ENCODE data around the gene BCL11B. TPM values are rescaled to one million over a fixed set of nuclear protein-coding genes. Genes with fewer than 3 reads are reported as not detected.

The BCL11B gene
- total and polyA plus RNA-seq, 9 of the 15 experiments (the other 6 are each of a cell fraction or from before 2014, with no cell fraction given): 0.09 TPM; not detected in 8

DNA sequence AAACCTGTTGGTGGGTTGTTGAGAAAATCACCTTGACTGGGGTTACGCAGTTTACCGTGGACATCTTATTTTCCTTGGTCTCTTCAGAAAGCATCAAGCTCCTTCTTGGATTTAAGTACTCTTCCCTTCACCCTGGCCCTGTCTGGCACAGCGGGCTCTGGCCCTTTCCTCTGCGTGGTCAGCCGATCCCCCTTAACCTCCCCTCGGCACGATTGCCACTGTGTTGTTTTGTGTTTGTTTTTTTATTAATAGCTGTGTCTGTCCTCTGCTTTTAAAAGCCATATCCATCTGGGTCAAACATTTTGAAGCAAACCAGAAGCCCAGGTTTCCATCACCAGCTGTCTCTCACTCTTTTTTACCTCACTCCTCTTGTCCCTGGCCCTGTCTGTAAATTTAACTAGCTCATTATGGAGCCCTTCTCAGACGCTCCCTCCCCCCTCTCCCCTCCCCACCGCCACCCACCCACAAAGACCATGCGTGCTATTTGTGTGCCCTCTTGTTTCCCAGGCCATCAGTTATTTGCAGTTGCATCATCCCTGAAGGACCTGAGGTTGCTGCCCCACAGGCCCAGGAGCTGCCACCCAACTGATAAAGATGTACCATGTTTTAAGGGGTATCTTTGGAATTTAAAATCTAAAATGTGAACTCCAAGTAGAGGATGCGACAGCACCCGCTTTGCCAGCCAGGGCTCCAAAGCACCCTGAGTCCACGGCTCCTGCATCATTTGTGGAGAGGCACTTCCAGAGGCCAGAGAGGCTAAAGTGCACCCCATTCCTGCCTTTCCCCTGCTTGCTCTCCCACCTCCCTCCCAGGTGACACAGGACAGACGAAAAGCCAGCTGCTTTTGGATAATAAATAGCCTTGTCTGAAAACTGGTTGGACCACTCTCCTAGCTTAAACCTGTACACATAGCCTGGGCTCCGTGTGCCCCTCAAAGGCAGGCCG lies 3.9 kb downstream of the BCL11B start:
- no peak overlapping the region for H3K27ac ChIP-seq (ENCODE audit: extremely low read depth, low read depth, low read length)
- H3K4me2 ChIP-seq (ENCODE audit: insufficient read depth, low read length): no peak overlapping the region
- intact Hi-C loops (cut with micrococcal nuclease): no loop called here
- no TSS peak for BruUV-seq (replicated peaks)
- H2AFZ ChIP-seq (ENCODE audit: low read depth, low read length): no peak overlapping the region
- FAIRE-seq (no peak), DNase-seq (ENCODE audit: extremely low read depth in 1 of 4, low spot score in 3 of 4) (no peak), ATAC-seq (no peak)
- H3K4me3 ChIP-seq: no peak overlapping the region
- CTCF ChIA-PET (ENCODE audit: low intra/inter-chr PET ratio): interaction anchor here (0.6 kb wide), 1 partner anchor 628 kb away, joined by 3 read pairs; no protein-coding TSS in a partner anchor
- POLR2A ChIA-PET: interaction anchor here (0.8 kb wide), 1 partner anchor 52 kb away, joined by 3 read pairs; no protein-coding TSS in a partner anchor
- H3K79me2 ChIP-seq (ENCODE audit: control insufficient read depth, insufficient read depth, low read length): no peaks in the 10 kb centered on the region
- 0 out of 2 replicates have a peak, but pooled peaks cover 3% of the 10 kb centered on the region for H4K20me1 ChIP-seq (replicated peaks; ENCODE audit: control insufficient read depth, insufficient read depth, low read length)
- no peaks in the 10 kb centered on the region for H3K36me3 ChIP-seq (ENCODE audit: control insufficient read depth, insufficient read depth, low read length)
- in situ Hi-C loops (cut with MboI): no loop called here
- no peaks in the 10 kb centered on the region for H3K9me1 ChIP-seq (ENCODE audit: control insufficient read depth, insufficient read depth, low read length)
- WGBS (ENCODE audit: insufficient coverage, low coverage, missing lambda C conversion rate): 4% methylated on average over 12 of the region's 16 CpGs
- H3K4me1 ChIP-seq (replicated peaks in 1 of 2; ENCODE audit: control insufficient read depth in 2 of 2, insufficient read depth in 2 of 2, low read length in 2 of 2): peaks cover 0 to 8% of the 10 kb centered on the region in 2 experiments; a peak in 2 of 5 replicates
- TF ChIP-seq ZNF124 (CRISPR knock-in tag; IDR thresholded peaks at IDR 0.05): no peak
- no peak for TF ChIP-seq SETDB1 (IDR thresholded peaks at IDR 0.05; ENCODE audit: low read length)
- TF ChIP-seq RCOR1 (IDR thresholded peaks at IDR 0.05; ENCODE audit: borderline replicate concordance in 1 of 2, low read depth in 2 of 2, low read length in 2 of 2): no peak
- TF ChIP-seq SMAD2 (IDR thresholded peaks at IDR 0.05; ENCODE audit: low read depth, low read length): no peak
- no peak for TF ChIP-seq PHF20 (IDR thresholded peaks at IDR 0.05; ENCODE audit: partially characterized antibody)
- no peak for TF ChIP-seq XRCC5 (IDR thresholded peaks at IDR 0.05; ENCODE audit: low read depth, low read length)
- no peak for TF ChIP-seq MCM5 (IDR thresholded peaks at IDR 0.05; ENCODE audit: low read depth)
- no peak for TF ChIP-seq ZNF140 (CRISPR knock-in tag; IDR thresholded peaks at IDR 0.05)
- no peak for TF ChIP-seq NFXL1 (CRISPR knock-in tag; IDR thresholded peaks at IDR 0.05)
- no peak for TF ChIP-seq ETS2 (tag; IDR thresholded peaks at IDR 0.05; ENCODE audit: borderline replicate concordance, poor library complexity, severe bottlenecking)
- TF ChIP-seq ZFP30 (CRISPR knock-in tag; IDR thresholded peaks at IDR 0.05; ENCODE audit: borderline replicate concordance): no peak
- no peak for TF ChIP-seq PYGO2 (tag; IDR thresholded peaks at IDR 0.05)
- no peak for TF ChIP-seq RB1 (IDR thresholded peaks at IDR 0.05; ENCODE audit: low read depth)
- no peak for TF ChIP-seq NCOA1 (IDR thresholded peaks at IDR 0.05; ENCODE audit: low read depth)
- TF ChIP-seq, protein P1, sequence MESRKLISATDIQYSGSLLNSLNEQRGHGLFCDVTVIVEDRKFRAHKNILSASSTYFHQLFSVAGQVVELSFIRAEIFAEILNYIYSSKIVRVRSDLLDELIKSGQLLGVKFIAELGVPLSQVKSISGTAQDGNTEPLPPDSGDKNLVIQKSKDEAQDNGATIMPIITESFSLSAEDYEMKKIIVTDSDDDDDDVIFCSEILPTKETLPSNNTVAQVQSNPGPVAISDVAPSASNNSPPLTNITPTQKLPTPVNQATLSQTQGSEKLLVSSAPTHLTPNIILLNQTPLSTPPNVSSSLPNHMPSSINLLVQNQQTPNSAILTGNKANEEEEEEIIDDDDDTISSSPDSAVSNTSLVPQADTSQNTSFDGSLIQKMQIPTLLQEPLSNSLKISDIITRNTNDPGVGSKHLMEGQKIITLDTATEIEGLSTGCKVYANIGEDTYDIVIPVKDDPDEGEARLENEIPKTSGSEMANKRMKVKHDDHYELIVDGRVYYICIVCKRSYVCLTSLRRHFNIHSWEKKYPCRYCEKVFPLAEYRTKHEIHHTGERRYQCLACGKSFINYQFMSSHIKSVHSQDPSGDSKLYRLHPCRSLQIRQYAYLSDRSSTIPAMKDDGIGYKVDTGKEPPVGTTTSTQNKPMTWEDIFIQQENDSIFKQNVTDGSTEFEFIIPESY (CRISPR knock-in tag; IDR thresholded peaks at IDR 0.05): no peak
- TF ChIP-seq ARNT (IDR thresholded peaks at IDR 0.05): no peak
- TF ChIP-seq TRIM24 (IDR thresholded peaks at IDR 0.05): no peak
- TF ChIP-seq, protein P2, sequence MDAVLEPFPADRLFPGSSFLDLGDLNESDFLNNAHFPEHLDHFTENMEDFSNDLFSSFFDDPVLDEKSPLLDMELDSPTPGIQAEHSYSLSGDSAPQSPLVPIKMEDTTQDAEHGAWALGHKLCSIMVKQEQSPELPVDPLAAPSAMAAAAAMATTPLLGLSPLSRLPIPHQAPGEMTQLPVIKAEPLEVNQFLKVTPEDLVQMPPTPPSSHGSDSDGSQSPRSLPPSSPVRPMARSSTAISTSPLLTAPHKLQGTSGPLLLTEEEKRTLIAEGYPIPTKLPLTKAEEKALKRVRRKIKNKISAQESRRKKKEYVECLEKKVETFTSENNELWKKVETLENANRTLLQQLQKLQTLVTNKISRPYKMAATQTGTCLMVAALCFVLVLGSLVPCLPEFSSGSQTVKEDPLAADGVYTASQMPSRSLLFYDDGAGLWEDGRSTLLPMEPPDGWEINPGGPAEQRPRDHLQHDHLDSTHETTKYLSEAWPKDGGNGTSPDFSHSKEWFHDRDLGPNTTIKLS (IDR thresholded peaks at IDR 0.05; ENCODE audit: borderline replicate concordance, low read depth): no peak
- no peak overlapping the region for H3K9ac ChIP-seq (ENCODE audit: insufficient read depth in 1 of 2, low read depth in 2 of 2, low read length in 2 of 2)
- H3K27me3 ChIP-seq (ENCODE audit: control insufficient read depth in 2 of 2, insufficient read depth in 2 of 2, low read length in 2 of 2): peaks cover 2 to 9% of the 10 kb centered on the region in 2 experiments; a peak in 3 of 5 replicates
- H3K9me3 ChIP-seq (replicated peaks; ENCODE audit: control insufficient read depth, insufficient read depth, low read depth, low read length): no peaks in the 10 kb centered on the region
